Effector memory CD8-positive, alpha-beta T cell (primary cell): Measurements from ENCODE around the gene AP1S3.
"Not testable (repeated sequence)": the region's sequence is repeated elsewhere in the genome, so short reads cannot be mapped to it uniquely, and the experiment has no call there.

Experiments used
- ATAC-seq: fragments of 150-1000 bp; cut with Tn5 transposase; replicated peaks from 2 replicates; pipeline ENCODE4 v1.10.0; 2021; ENCODE audit warnings: mild to moderate bottlenecking, moderate library complexity
- DNase-seq, 3 experiments: peaks; one replicate each; pipeline ENCODE4 v3.0.0; 2021
- H3K27ac Mint-ChIP-seq, 2 donors: one replicate each; pipeline ENCODE4 v1.8.0; 2022; ENCODE audit warnings: mild to moderate bottlenecking in 2 of 2, mixed read lengths in 2 of 2, moderate library complexity in 2 of 2
- H3K27me3 Mint-ChIP-seq, 2 donors: one replicate each; pipeline ENCODE4 v1.8.0; 2022; ENCODE audit warnings: mixed read lengths in 2 of 2
- H3K36me3 Mint-ChIP-seq: one replicate; pipeline ENCODE4 v1.8.0; 2022; ENCODE audit warnings: mild to moderate bottlenecking, moderate library complexity, mixed read lengths; ENCODE audit not compliant: insufficient read depth
- H3K4me1 Mint-ChIP-seq, 2 donors: one replicate each; pipeline ENCODE4 v1.8.0; 2022; ENCODE audit warnings: low read depth in 2 of 2, mixed read lengths in 2 of 2
- H3K4me3 Mint-ChIP-seq, 2 donors: one replicate each; pipeline ENCODE4 v1.8.0; 2022; ENCODE audit warnings: mild to moderate bottlenecking in 2 of 2, mixed read lengths in 2 of 2, moderate library complexity in 2 of 2
- H3K9me3 Mint-ChIP-seq, 2 donors: one replicate each; pipeline ENCODE4 v1.8.0; 2022; ENCODE audit warnings: mixed read lengths in 2 of 2

The AP1S3 gene

DNA sequence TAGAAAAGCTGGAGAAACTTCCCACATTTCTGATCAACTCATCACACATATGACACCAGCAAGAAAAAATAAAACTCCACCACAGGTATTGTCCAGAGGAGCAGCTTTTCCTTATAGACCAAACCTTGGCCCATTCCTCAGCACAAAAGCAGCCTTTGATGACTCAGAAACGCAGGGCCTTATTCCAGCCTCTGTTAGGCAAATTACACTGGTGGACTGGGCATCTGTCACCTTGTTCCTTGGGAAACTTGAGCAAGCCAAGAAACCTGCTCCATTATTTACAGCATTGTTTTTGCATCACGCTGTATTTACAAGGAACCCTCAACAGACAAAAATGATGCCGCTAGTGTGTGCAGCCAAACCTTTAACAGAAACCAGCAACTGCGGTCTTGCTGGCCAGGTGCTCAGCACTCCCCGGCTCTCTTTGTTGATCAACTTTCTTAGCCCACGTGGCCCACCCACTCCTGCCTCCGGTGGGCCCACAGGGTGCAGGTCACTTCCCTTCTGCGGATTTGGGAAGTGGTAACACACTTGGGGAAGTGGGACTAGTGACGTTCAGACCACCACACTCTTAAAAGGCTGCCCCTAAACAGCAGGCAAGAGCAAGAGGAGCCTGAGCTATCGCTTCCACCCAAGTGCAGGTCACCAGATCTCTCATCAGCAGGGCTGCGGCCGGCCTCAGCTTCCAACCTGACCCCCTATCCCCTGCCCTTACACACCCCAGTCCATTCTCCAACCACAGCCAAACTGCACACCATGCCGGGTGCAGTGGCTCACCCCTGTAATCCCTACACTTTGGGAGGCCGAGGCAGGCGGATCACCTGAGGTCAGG is 1.5 kb downstream of the AP1S3 start:
- Mint-ChIP-seq H3K4me1 (peaks cover 10 to 13% of the 10 kb centered on the region in 2 donors), H3K27me3 (no peaks in the 10 kb centered on the region), H3K9me3 (no peaks in the 10 kb centered on the region), H3K36me3 (peaks cover 26% of the 10 kb centered on the region), H3K27ac (peak overlapping the region; percentile 75 to 89), H3K4me3 (peak overlapping the region; percentile 79 to 91)
- ATAC-seq (no peak), DNase-seq (no peak)

DNA sequence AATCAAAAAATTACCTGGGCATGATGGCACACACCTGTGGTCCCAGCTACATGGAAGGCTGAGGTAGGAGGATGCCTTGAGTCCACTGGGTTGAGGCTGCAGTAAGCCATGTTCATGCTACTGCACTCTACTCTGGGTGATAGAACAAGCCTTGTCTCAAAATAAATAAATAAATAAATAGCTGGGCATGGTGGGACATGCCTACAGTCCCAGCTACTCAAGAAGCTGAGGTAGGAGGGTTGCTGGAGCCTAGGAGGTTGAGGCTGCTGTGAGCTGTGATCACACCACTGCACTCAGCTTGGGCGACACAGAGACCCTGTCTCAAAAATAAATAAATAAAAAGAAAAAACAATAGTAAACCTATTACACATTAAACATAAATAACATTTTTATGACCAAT is 3.0 kb downstream of the AP1S3 start:
- no peak overlapping the region for H3K27ac Mint-ChIP-seq
- no peaks in the 10 kb centered on the region for H3K27me3 Mint-ChIP-seq
- no peaks in the 10 kb centered on the region for H3K9me3 Mint-ChIP-seq
- DNase-seq (no peak), ATAC-seq (no peak)
- no peak overlapping the region for H3K4me3 Mint-ChIP-seq
- H3K4me1 Mint-ChIP-seq: peaks cover 10 to 13% of the 10 kb centered on the region in 2 donors
- peaks cover 27% of the 10 kb centered on the region for H3K36me3 Mint-ChIP-seq

DNA sequence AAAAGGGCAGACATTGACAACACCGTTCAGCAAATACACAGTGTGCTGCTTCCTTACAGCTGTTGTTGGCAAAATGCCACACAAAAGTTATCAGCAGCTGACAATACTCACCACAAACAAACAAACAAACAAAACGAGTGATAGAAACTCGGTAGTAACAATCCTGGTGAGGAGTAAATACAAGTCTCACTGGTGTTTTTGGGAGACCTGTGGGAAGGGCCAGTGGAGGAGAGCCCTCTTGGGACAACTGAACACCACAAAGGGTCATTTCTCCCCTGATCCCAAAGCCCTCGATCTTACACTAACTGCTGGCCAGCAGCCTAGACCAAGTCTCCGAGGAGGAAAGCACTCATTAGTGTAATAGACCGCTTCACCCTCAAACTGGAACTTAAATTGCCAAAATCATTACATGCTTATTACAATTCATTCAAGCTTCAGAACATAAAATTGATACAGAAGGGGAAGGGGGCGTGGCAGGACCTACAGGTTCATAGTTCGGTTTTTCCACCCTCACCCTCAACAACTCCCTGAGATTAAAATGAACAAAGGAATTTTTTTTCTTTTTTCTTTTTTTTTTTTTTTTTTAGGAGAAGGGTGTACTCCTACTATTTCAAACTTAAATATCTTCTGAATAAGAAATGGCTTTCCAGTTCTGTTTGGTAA is 5.0 kb downstream of the AP1S3 start:
- no peak for DNase-seq
- Mint-ChIP-seq H3K9me3 (no peaks in the 10 kb centered on the region), H3K36me3 (peaks cover 17% of the 10 kb centered on the region), H3K27me3 (no peaks in the 10 kb centered on the region), H3K4me1 (peaks cover 10 to 13% of the 10 kb centered on the region in 2 donors), H3K4me3 (no peak overlapping the region), H3K27ac (no peak overlapping the region)
- ATAC-seq: no peak

DNA sequence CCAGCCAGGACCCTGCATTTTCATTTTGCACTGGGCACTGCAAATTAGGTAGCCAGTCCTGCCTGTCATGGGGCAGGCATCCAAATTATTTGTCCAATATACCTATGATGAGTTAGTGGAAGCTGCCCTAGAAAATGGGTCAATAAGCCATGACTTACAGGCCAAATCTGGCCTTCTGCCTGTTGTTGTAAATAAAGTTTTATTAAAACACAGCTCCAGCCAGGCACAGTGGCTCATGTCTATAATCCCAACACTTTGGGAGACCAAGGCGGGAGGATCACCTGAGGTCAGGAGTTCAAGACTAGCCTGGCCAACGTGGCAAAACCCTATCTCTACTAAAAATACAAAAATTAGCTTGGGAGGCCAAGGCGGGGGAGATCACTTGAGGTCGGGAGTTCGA is 8.3 kb downstream of the AP1S3 start:
- Mint-ChIP-seq H3K4me1 (peaks cover 3 to 6% of the 10 kb centered on the region in 2 donors), H3K27me3 (no peaks in the 10 kb centered on the region), H3K27ac (no peak overlapping the region), H3K4me3 (no peak overlapping the region), H3K9me3 (no peaks in the 10 kb centered on the region), H3K36me3 (peaks cover 10% of the 10 kb centered on the region)
- DNase-seq: no peak
- no peak for ATAC-seq

DNA sequence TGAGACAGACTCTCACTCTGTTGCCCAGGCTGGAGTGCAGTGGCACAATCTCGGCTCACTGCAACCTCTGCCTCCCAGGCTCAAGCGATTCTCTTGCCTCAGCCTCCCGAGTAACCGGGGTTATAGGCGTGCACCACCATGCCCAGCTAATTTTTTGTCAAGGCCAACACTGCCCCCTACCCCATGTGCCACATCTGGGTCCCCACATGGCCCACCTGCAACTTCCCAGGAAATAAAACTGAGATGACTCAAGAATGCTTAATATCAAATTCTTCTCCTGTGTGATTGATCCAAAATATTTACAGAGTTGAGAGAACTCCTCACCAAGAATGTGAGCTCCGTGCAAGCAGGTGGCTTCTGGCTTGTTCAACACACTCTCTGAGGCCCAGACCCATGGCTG is 9.1 kb downstream of the AP1S3 start:
- ATAC-seq (no peak), DNase-seq (no peak)
- Mint-ChIP-seq H3K9me3 (no peaks in the 10 kb centered on the region), H3K36me3 (peaks cover 10% of the 10 kb centered on the region), H3K27me3 (no peaks in the 10 kb centered on the region), H3K27ac (no peak overlapping the region), H3K4me1 (peaks cover 3 to 6% of the 10 kb centered on the region in 2 donors), H3K4me3 (no peak overlapping the region)

DNA sequence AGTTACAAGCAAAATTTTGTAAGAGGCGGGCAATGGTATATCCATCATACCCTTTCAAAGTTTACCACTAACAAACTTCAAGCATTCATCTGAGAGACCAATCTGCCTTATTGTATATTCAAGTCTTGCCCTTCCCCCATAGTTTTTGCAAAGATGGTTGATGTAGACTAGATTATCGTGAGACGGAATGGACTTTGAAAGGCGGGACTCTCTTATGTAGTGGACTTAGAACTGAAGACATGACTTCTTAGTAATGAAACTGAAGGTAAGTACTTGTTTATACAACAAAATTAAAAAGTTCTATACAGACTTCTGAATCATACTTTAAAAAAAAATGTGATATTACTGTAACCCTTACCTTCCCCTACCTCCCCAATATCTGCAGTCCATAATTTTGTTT is 10.4 kb downstream of the AP1S3 start:
- Mint-ChIP-seq H3K36me3 (peaks cover 10% of the 10 kb centered on the region), H3K4me1 (peaks cover 3 to 6% of the 10 kb centered on the region in 2 donors), H3K9me3 (no peaks in the 10 kb centered on the region), H3K27ac (no peak overlapping the region), H3K27me3 (no peaks in the 10 kb centered on the region), H3K4me3 (no peak overlapping the region)
- no peak for DNase-seq
- ATAC-seq: no peak

DNA sequence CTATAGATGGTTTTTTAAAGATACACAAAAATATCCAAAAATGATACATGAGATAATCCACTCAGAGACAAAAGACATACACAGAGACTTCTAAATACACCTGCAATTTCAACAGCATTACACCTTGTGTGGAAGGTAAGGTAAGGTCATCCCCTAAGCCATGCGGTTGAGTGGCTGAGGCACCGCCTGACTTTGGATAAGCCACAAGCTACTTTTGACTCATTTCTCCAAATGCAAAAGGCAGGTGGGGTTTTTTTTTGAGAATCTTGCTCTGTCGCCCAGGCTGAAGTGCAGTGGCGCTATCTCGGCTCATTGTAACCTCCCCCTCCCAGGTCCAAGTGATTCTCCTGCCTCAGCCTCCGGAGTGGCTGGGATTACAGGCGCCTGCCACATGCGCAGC is 13.1 kb downstream of the AP1S3 start:
- H3K4me3 Mint-ChIP-seq: no peak overlapping the region
- peaks cover 9% of the 10 kb centered on the region for H3K36me3 Mint-ChIP-seq
- no peaks in the 10 kb centered on the region for H3K27me3 Mint-ChIP-seq
- peaks cover 2 to 6% of the 10 kb centered on the region in 2 donors for H3K4me1 Mint-ChIP-seq
- no peak overlapping the region for H3K27ac Mint-ChIP-seq
- no peaks in the 10 kb centered on the region for H3K9me3 Mint-ChIP-seq
- ATAC-seq (no peak), DNase-seq (no peak)

DNA sequence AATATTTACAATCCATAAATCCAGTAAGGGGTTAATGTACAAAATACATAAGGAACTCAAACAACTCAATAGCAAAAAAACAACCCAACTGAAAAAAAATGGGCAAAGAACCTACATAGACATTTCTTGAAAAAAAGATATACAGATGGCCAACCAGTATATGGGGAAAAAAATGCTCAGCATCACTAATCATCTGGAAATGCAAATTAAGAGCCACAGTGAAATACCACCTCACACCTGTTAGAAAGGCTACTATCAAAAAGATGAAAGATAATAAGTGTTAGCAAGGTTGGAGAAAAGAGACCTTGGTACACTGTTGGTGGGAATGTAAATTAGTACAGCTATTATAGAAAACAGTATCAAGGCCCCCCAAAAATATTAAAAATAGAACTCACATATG is 14.6 kb downstream of the AP1S3 start:
- ATAC-seq (no peak), DNase-seq (no peak)
- Mint-ChIP-seq H3K36me3 (peaks cover 6% of the 10 kb centered on the region), H3K27ac (no peak overlapping the region), H3K27me3 (no peaks in the 10 kb centered on the region), H3K9me3 (no peaks in the 10 kb centered on the region), H3K4me1 (peaks cover 2 to 6% of the 10 kb centered on the region in 2 donors), H3K4me3 (no peak overlapping the region)

DNA sequence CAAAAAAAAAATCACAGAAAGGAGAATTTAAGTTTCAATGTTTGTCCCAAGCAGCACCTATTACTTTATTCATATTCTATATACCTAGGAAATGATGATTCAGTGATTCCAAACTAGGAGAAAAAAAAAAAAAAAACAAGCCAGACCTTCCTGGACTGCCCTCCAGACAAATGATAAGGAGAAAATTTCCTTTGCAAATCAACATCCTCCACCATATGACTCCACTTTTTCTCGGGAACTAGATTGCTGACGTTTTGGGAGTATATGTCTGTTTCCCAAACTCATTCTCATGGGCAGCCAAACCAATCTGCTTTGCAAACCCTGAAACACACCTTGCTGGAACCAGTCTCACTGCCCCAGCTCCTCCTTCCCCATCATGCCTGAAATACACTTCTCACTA is 16.8 kb downstream of the AP1S3 start:
- no peak overlapping the region for H3K27ac Mint-ChIP-seq
- H3K36me3 Mint-ChIP-seq: peaks cover 3% of the 10 kb centered on the region
- no peak overlapping the region for H3K4me3 Mint-ChIP-seq
- no peak for DNase-seq
- no peak for ATAC-seq
- peaks cover 2 to 3% of the 10 kb centered on the region in 2 donors for H3K4me1 Mint-ChIP-seq
- no peaks in the 10 kb centered on the region for H3K9me3 Mint-ChIP-seq
- no peaks in the 10 kb centered on the region for H3K27me3 Mint-ChIP-seq

DNA sequence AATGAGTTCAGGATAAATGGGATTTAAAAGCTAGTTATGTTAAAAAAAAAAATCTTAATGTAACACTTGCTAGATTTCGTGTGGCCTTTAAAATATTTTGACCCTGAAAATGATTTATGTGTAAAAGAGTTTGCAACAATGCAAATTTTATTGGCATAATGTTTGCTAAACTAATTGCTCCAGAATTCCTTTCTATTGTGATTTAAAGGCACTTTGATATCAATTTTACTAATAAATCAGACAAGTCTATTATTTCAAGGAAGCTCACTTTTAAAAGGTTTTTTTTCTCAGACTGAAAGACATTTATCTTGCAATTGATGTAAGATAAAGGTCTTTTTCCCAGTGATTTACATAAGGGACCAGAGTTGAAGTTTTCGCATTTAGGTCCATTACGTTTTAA is 17.5 kb downstream of the AP1S3 start:
- no peak overlapping the region for H3K27ac Mint-ChIP-seq
- no peaks in the 10 kb centered on the region for H3K9me3 Mint-ChIP-seq
- peaks cover 2% of the 10 kb centered on the region for H3K36me3 Mint-ChIP-seq
- no peak for DNase-seq
- H3K4me1 Mint-ChIP-seq: peaks cover 0 to 2% of the 10 kb centered on the region in 2 donors
- ATAC-seq: no peak
- H3K27me3 Mint-ChIP-seq: no peaks in the 10 kb centered on the region
- H3K4me3 Mint-ChIP-seq: no peak overlapping the region

DNA sequence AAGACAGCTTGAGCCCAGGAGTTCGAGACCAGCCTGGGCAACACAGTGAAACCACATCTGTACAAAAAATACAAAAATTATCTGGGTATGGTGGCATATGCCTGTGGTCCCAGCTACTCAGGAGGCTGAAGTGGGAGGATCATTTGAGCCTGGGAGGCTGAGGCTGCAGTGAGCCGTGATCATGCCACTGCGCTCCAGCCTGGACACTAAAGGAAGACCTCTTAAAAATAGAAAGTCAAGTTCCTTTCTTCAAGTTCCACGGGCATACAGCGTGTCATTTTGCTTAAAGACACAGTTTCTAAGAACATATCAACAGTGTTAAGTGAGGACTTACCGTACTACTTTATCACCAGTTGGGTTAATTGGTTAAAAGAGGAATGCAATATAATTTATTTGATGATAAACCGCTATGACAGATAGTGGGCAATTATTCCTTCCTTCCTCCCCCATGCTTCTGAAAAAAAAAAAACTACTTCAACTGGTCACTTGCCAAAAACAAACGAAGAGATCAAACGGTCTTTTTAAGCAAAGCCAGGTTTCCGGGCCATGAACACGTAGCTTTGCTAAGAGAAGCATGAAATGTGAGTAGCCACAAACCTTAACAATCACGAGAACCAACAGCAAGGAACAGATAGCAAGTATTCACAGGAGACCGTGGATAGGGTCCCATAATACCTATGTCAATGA is 21.4 kb downstream of the AP1S3 start:
- DNase-seq (no peak), ATAC-seq (no peak)
- H3K4me1 Mint-ChIP-seq: no peaks in the 10 kb centered on the region
- H3K9me3 Mint-ChIP-seq: no peaks in the 10 kb centered on the region
- peaks cover 2% of the 10 kb centered on the region for H3K36me3 Mint-ChIP-seq
- no peak overlapping the region for H3K27ac Mint-ChIP-seq
- H3K4me3 Mint-ChIP-seq: no peak overlapping the region
- no peaks in the 10 kb centered on the region for H3K27me3 Mint-ChIP-seq

DNA sequence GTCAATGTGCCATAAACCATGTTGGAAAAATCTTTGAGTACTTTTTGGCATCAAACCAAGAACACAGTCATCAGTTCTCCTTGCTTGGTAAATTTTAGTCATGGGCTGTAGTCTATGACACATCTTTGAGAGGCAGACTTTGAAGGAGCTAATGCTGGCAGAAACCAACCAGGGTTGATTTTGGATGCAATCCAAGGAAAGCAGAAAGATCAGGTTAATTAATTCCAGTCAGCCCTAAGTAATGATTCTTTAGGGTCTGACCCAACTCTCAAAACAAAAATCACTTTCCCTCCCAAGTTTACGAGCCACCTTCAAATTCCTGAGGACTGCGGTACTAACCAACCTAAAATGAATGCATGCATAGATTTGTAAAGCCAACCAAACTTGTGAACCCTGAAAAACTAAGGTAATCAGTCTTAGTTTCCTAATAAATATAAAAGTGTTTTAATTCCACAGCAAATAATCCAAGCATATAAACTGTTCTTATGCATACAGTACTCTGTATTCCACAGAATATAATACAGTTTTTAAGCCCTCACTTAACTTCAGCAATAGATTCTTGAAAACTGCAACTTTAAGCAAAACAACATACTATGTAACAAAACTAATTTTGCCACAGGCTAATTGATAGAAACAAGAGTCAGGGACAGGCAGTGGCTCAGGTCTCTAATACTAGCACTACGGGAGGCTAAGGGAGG is 22.0 kb downstream of the AP1S3 start:
- H3K9me3 Mint-ChIP-seq: no peaks in the 10 kb centered on the region
- DNase-seq (no peak), ATAC-seq (no peak)
- H3K27me3 Mint-ChIP-seq: no peaks in the 10 kb centered on the region
- H3K27ac Mint-ChIP-seq: no peak overlapping the region
- no peaks in the 10 kb centered on the region for H3K36me3 Mint-ChIP-seq
- H3K4me3 Mint-ChIP-seq: no peak overlapping the region
- H3K4me1 Mint-ChIP-seq: no peaks in the 10 kb centered on the region

DNA sequence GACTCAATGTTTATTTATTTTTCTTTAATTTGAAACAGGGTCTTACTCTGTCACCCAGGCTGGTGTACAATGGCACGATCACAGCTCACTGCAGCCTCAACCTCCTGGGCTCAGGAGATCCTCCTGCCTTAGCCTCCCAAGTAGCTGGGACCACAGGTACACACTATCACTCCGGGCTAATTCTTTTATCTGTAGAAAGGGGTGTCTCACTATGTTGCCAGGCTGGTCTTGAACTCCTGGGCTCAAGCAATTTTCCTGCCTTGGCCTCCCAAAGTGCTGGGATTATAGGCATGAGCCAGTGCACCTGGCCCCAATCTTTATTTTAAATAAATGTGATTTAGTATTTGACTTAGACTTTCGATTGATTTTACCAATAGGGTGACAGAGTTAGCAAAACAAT is 22.6 kb downstream of the AP1S3 start:
- H3K4me3 Mint-ChIP-seq, ATAC-seq: not testable (repeated sequence)

More for the DNA sequence above, 22.6 kb downstream of the AP1S3 start:
- DNase-seq, H3K4me1 Mint-ChIP-seq, H3K9me3 Mint-ChIP-seq, H3K27ac Mint-ChIP-seq, H3K27me3 Mint-ChIP-seq, H3K36me3 Mint-ChIP-seq: not testable (repeated sequence)
